ENCODE results near the gene ATAD2B.

GRCh38 chr2:23757686-23758433 is 169.1 kb downstream of the ATAD2B start:
- no peak for TF ChIP-seq RARB (CRISPR knock-in tag; IDR thresholded peaks at IDR 0.05)
- TF ChIP-seq TOX (CRISPR knock-in tag; IDR thresholded peaks at IDR 0.05; ENCODE audit: borderline replicate concordance), result no peak
- TF ChIP-seq TSHZ2 (CRISPR knock-in tag; IDR thresholded peaks at IDR 0.05), result no peak
- no peak for TF ChIP-seq PATZ1 (CRISPR knock-in tag; IDR thresholded peaks at IDR 0.05; ENCODE audit: borderline replicate concordance)
- no peak for TF ChIP-seq SNAI2 (CRISPR knock-in tag; IDR thresholded peaks at IDR 0.05)
